Fibroblast of mammary gland (primary cell): ENCODE data around the gene NOC2L.

Experiments
- DNase-seq: peaks from one replicate; pipeline ENCODE4 v3.0.0-alpha.2; 2010; ENCODE audit warnings: low read depth
- H3K4me3 ChIP-seq: 2 replicates; pipeline ENCODE4 v1.5.1; 2011; ENCODE audit warnings: low read depth, mild to moderate bottlenecking, low read length, moderate library complexity; ENCODE audit not compliant: control insufficient read depth
- TF ChIP-seq, protein P1 (sequence below): conservative IDR thresholded peaks from 2 replicates; pipeline ENCODE4 v1.5.1; 2011; ENCODE audit warnings: low read depth, low read length, inconsistent platforms; ENCODE audit not compliant: control insufficient read depth, insufficient read depth

The NOC2L gene

DNA sequence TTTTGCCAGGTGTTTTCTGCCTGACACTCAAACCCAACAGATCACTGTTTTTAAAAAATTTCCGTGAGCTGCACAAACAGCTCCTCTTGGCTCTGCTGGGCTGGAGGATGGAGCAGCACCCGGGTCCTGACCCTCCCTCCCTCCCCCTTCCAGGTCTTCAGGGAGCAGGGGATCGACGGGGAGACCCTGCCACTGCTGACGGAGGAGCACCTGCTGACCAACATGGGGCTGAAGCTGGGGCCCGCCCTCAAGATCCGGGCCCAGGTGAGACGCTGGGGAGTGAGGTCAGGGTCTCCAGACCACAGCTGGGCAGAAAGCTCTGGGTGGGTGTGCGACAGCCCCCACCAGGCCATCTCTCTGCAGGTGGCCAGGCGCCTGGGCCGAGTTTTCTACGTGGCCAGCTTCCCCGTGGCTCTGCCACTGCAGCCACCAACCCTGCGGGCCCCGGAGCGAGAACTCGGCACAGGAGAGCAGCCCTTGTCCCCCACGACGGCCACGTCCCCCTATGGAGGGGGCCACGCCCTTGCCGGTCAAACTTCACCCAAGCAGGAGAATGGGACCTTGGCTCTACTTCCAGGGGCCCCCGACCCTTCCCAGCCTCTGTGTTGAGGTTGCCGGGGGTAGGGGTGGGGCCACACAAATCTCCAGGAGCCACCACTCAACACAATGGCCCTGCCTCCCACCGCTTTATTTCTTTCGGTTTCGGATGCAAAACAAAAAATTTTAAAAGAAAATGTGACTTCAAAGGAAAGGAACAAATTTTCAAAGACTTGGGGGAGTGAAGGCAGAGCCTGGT lies 15.3 kb downstream of the NOC2L start:
- H3K4me3 ChIP-seq: no peak overlapping the region
- no peak for DNase-seq
- TF ChIP-seq, protein P1, sequence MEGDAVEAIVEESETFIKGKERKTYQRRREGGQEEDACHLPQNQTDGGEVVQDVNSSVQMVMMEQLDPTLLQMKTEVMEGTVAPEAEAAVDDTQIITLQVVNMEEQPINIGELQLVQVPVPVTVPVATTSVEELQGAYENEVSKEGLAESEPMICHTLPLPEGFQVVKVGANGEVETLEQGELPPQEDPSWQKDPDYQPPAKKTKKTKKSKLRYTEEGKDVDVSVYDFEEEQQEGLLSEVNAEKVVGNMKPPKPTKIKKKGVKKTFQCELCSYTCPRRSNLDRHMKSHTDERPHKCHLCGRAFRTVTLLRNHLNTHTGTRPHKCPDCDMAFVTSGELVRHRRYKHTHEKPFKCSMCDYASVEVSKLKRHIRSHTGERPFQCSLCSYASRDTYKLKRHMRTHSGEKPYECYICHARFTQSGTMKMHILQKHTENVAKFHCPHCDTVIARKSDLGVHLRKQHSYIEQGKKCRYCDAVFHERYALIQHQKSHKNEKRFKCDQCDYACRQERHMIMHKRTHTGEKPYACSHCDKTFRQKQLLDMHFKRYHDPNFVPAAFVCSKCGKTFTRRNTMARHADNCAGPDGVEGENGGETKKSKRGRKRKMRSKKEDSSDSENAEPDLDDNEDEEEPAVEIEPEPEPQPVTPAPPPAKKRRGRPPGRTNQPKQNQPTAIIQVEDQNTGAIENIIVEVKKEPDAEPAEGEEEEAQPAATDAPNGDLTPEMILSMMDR: no peak

DNA sequence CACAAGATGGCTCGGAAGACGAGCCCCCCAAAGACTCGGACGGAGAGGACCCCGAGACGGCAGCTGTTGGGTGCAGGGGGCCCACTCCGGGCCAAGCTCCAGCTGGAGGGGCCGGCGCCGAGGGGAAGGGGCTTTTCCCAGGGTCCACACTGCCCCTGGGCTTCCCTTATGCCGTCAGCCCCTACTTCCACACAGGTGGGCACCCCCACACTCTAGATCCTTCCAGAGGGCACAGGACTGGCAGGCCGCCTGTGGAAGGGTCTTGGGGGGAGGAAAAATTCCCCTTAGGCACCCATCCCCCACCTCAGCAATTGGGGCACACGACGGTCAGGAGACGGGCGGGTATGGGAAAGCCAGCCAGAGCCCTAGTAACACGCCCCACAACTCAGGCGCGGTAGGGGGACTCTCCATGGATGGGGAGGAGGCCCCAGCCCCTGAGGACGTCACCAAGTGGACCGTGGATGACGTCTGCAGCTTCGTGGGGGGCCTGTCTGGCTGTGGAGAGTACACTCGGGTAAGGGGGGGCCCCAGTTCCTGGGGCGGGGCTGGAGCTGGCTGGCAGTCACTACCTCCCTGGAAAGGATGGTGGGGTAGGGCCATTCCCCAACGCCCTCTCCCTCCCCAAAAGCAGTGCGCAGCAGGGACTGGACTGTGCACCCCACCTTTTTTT lies 16.1 kb downstream of the NOC2L start:
- TF ChIP-seq, protein P1: no peak
- peak; percentile 64 for DNase-seq
- no peak overlapping the region for H3K4me3 ChIP-seq

DNA sequence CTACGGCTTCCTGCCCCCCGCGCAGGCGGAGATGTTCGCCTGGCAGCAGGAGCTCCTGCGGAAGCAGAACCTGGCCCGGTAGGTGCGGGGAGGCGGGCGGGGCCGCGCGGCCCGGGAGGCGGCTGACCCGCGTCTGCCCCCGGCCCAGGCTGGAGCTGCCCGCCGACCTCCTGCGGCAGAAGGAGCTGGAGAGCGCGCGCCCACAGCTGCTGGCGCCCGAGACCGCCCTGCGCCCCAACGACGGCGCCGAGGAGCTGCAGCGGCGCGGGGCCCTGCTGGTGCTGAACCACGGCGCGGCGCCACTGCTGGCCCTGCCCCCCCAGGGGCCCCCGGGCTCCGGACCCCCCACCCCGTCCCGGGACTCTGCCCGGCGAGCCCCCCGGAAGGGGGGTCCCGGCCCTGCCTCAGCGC lies 16.6 kb downstream of the NOC2L start:
- no peak overlapping the region for H3K4me3 ChIP-seq
- TF ChIP-seq, protein P1: no peak
- no peak for DNase-seq

DNA sequence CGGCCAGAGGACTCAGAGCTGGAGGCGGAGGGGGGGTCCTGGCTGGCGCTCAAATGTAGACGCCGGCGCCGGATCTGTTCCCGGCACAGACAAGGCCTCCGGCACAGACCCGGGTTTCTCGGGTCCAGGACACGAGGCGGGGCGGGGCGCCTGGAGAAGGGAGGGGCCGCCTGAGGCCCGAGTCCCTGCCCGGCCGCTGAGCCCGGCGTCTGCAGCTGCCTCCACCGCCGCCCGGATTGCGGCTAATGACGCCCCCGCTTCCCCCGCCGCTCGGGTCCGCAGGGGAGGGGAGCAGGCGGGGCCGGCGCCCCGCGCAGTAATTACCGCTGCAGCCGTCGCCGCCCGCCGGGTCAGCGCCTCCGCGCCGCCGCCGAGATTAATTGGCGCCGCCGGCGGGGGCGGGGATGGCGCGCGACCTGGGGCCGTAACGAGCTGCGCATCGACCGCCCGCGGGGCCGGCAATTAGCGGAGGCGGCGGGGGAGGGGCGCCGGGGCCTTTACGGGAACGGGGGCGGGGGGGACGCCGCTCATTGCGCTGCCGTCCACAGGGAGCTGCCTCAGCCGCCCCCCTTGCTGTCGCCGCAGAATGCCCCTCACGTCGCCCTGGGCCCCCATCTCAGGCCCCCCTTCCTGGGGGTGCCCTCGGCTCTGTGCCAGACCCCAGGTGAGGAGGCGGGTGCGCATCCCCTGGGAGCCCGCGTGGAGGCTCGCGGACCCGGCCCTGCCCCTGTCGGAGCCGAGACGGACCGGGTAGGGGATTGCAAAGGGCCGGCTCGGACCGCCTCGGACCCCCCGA lies 17.3 kb downstream of the NOC2L start:
- DNase-seq: peak; percentile 65
- TF ChIP-seq, protein P1: no peak
- H3K4me3 ChIP-seq: no peak overlapping the region

DNA sequence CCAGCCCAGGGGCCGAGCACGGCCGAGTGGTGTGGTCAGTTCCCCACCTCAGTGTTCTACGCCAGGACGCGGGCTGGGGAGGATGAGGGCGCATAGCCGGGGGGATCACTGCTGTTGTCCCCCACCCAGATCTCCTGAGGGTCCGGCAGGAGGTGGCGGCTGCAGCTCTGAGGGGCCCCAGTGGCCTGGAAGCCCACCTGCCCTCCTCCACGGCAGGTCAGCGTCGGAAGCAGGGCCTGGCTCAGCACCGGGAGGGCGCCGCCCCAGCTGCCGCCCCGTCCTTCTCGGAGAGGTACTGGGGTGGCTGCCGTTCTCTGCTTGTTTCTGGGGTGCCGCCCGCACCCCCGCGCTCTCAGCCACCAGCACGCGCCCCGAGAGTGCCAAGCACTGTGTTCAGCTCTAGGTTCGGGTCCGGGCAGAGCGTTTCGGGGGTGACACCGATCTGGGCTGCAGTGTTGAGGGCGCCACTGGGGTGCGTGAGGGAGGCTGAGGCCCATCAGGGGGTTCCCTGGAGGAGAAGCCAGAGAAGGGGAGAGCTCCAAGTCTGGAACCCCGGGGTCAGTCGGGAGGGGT lies 18.0 kb downstream of the NOC2L start:
- no peak for DNase-seq
- no peak overlapping the region for H3K4me3 ChIP-seq
- TF ChIP-seq, protein P1: no peak

DNA sequence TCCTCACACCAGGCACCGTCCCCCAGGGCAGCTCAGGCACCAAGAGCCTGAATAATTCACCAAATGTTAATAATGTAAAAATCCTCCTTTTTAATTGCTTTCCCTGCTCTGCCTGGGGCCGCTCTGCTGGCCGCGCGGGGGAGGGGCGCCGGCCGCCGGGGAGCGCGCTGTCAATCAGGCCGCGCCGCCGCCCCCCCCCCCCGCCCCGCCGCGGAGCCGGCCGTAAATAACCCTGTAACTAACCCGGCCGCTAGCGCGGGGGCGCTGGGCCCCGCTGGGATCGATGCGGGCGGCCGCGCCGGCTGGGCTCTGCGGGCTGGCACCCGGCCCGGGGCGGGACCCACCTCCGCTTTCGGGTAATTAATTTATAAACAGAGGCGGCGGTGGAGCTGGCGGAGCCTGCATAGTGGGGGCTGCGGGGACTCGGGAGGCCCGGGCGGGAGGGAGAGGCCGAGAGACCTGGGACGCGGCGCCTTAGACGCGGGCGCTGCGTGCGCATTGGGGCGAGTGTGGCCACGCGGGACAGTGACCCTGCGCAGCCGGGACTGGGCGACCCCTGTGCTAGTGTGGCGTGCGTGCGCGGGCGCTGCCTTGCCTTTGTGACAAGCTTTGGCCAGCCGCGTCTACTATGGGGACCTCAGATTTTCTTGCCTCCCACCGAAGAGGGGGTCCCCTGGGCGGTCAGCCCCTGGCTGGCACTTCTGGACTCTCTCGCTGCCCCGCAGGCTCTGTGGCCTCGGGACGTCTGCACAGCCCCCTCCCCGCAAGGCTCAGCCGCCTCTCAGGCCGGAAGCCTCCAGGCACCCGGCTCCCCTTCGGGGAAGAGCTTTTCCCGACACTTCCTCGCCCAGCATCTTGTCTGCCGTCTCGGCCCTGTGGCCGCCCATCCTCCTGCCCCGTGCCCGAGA lies 18.7 kb downstream of the NOC2L start:
- TF ChIP-seq, protein P1: no peak
- DNase-seq: peak; percentile 59
- no peak overlapping the region for H3K4me3 ChIP-seq
